Fibroblast of mammary gland (primary cell): ENCODE results near the gene MDM1.

Source experiments
- DNase-seq: peaks from one replicate; pipeline ENCODE4 v3.0.0-alpha.2; 2010; ENCODE audit warnings: low read depth
- H3K4me3 ChIP-seq: 2 replicates; pipeline ENCODE4 v1.5.1; 2011; ENCODE audit warnings: low read depth, mild to moderate bottlenecking, low read length, moderate library complexity; ENCODE audit not compliant: control insufficient read depth
- TF ChIP-seq, protein P1 (sequence below): conservative IDR thresholded peaks from 2 replicates; pipeline ENCODE4 v1.5.1; 2011; ENCODE audit warnings: low read depth, low read length, inconsistent platforms; ENCODE audit not compliant: control insufficient read depth, insufficient read depth

The MDM1 gene

DNA sequence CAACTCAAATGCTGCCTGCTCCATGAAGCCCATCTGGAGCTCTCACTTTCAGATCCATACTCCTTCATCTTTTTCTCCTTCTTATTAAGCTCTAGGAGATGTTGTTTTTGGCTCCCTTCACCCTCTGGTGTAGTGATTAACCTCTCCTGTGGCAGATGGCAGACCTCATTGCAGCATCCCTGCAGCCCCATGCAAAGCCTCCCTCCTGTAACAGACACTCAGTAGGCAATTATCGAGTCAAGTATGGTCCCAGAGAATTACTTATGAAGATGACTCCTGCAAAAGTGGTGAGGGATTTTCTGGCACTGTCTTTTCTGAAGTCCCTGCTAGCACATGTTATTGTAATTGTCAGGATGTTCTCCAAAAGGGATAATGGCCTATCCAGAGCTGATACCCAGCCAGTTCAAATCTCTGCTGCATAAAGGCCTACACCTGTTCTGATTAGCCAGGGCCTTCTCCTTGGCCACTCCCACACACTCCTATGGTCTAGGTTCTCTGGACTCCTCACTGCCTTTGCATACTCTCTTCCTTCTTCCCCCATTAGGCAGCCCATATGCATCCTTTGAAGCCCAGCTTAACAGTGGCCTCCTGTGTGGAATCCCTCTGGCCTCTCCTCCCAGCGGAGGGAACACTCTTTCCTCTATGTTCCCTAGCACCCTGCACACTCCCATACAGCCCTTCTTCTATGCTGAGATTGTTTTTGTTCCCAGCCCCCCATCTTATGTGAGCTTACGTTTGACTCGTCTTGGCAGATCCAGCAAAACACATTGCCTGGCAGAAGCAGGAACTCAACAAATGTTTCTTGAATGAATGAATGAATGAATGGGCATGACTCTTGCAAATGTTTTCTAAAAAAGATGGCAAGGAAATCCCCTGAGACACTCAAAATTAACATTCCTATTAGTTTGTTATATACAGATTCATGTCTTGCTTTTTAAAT lies 43.9 kb upstream of the MDM1 start:
- peak; percentile 75 for DNase-seq
- TF ChIP-seq, protein P1, sequence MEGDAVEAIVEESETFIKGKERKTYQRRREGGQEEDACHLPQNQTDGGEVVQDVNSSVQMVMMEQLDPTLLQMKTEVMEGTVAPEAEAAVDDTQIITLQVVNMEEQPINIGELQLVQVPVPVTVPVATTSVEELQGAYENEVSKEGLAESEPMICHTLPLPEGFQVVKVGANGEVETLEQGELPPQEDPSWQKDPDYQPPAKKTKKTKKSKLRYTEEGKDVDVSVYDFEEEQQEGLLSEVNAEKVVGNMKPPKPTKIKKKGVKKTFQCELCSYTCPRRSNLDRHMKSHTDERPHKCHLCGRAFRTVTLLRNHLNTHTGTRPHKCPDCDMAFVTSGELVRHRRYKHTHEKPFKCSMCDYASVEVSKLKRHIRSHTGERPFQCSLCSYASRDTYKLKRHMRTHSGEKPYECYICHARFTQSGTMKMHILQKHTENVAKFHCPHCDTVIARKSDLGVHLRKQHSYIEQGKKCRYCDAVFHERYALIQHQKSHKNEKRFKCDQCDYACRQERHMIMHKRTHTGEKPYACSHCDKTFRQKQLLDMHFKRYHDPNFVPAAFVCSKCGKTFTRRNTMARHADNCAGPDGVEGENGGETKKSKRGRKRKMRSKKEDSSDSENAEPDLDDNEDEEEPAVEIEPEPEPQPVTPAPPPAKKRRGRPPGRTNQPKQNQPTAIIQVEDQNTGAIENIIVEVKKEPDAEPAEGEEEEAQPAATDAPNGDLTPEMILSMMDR: no peak
- no peak overlapping the region for H3K4me3 ChIP-seq

DNA sequence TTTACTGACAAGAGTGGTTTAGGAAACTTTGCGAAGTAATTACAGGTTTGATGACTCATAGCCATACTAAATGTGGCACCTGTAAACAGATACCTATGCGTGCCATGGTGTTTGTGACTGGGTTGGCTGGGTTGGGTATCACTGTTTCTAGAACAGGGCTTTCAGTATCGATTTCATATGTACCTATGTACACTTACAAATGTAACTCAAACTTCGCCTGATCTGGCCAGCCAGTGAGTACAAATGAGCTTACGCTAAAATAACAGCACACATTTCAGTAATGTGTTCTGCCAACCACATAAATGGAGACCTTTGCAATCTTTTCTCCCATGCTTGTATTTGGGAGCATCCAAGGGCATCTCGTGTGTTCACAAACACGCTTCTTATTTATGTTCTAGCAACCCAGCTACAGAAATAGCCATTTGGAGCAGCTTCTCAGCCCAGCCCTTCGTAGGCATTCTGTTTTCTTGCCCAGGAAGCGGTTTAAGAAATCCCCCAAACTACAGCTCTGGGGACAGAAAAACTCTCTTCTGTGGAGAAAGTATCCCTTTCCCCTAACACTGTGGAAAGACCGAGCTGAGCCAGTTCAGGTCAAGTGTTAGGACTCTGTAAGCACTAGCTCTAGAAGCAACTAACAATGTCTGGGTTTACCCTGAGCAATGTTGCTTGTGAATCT lies 42.3 kb upstream of the MDM1 start:
- DNase-seq: no peak

GRCh38 chr12:68370667-68371066 lies 38.5 kb upstream of the MDM1 start:
- DNase-seq: no peak
- TF ChIP-seq, protein P1: no peak
- no peak overlapping the region for H3K4me3 ChIP-seq

More for the DNA sequence above, 42.3 kb upstream of the MDM1 start:
- H3K4me3 ChIP-seq: no peak overlapping the region
- TF ChIP-seq, protein P1: no peak

DNA sequence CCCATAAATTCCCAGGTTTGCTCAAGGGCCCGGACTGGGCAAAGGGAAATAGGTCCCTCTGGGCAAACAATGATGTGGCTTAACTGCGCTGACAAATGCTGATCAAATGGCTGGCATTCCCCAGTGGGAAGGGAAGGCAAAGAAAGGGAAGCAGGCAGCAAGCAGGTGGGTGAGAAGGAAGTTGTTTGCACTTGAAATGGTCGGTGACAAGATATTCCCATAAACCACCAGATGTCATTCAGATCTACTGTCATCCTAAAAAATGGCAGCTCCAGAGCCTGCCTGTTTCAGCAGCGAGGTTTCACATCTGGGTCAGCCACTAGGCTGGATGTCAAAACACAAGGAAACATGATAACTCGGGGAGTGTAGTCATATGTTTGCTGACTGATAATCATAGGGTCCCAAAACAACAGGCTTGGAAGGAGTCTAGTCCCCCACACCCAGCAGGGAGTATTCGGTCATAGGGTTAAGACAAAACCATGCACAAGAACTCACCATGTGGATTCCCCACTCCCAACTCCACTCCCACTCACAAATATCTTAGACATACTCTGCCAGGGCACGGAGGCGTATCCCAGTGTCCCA lies 37.9 kb upstream of the MDM1 start:
- DNase-seq: no peak

GRCh38 chr12:68368327-68368726 lies 36.2 kb upstream of the MDM1 start:
- TF ChIP-seq, protein P1: no peak
- DNase-seq: peak; percentile 78
- H3K4me3 ChIP-seq: no peak overlapping the region

More for the DNA sequence above, 37.9 kb upstream of the MDM1 start:
- TF ChIP-seq, protein P1: no peak
- no peak overlapping the region for H3K4me3 ChIP-seq

- DNase-seq: peak; percentile 61
Measured at GRCh38 chr12:68367903-68368302, 35.7 kb upstream of the MDM1 start.

More at GRCh38 chr12:68367903-68368302, 35.7 kb upstream of the MDM1 start:
- no peak overlapping the region for H3K4me3 ChIP-seq
- TF ChIP-seq, protein P1: no peak
